ENCODE measurements around the gene RARA.

RARA gene

DNA sequence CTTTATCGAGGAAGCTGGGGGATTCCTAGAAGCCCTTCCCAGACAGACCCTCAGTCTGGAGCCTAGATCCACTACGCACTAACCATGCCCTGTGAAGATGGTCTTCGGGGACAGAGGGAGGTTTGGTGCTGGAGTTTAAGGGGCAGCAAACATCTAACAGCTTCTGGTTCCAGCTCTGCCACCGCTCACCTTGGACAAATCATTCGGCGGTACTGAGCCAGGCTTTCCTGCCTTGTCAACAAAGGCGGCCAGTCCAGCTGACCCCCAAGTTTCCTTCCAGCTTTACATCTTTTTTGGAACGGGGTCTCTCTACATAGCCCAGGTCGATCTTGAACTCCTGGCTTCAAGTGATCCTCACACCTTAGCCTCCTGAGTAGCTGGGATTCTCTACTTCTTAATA lies 55.9 kb downstream of the RARA start:
- Histone ChIP-seq H3K4me3 (ENCODE audit: low read depth, low read length) (no peak overlapping the region), H3K4me1 (ENCODE audit: control insufficient read depth, insufficient read depth, low read length) (no peaks in the 10 kb centered on the region), H3K9me3 (ENCODE audit: control insufficient read depth, insufficient read depth, low read depth, low read length) (no peaks in the 10 kb centered on the region), H3K27ac (ENCODE audit: extremely low read depth, low read depth, low read length) (no peak overlapping the region), H3K36me3 (ENCODE audit: control insufficient read depth in 2 of 2, insufficient read depth in 1 of 2, low read length in 2 of 2) (no peaks in the 10 kb centered on the region; a peak in 1 of 3 replicates)
- CTCF ChIA-PET = interaction anchor here (0.5 to 16.1 kb wide), 14 partner anchors 10 to 521 kb away, joined by 3 to 453 read pairs (median 4); partner anchors contain the start of gene RARA
- POLR2A ChIA-PET = interaction anchor here (0.5 to 1.7 kb wide), 10 partner anchors 19 to 1350 kb away, joined by 3 to 10 read pairs (median 4); partner anchors contain the start of gene TOP2A
- TF ChIP-seq, protein P1, sequence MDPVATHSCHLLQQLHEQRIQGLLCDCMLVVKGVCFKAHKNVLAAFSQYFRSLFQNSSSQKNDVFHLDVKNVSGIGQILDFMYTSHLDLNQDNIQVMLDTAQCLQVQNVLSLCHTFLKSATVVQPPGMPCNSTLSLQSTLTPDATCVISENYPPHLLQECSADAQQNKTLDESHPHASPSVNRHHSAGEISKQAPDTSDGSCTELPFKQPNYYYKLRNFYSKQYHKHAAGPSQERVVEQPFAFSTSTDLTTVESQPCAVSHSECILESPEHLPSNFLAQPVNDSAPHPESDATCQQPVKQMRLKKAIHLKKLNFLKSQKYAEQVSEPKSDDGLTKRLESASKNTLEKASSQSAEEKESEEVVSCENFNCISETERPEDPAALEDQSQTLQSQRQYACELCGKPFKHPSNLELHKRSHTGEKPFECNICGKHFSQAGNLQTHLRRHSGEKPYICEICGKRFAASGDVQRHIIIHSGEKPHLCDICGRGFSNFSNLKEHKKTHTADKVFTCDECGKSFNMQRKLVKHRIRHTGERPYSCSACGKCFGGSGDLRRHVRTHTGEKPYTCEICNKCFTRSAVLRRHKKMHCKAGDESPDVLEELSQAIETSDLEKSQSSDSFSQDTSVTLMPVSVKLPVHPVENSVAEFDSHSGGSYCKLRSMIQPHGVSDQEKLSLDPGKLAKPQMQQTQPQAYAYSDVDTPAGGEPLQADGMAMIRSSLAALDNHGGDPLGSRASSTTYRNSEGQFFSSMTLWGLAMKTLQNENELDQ (tag by site-specific recombination; IDR thresholded peaks at IDR 0.05; ENCODE audit: low read depth) = no peak
- TF ChIP-seq ZEB2 (tag by site-specific recombination; IDR thresholded peaks at IDR 0.05) = no peak
- TF ChIP-seq ZIC2 (tag by site-specific recombination; IDR thresholded peaks at IDR 0.05) = no peak
- TF ChIP-seq GLIS1 (tag by site-specific recombination; IDR thresholded peaks at IDR 0.05) = no peak
- no peak for TF ChIP-seq ZNF211 (tag by site-specific recombination; IDR thresholded peaks at IDR 0.05; ENCODE audit: low read depth)
- TF ChIP-seq, protein P2, sequence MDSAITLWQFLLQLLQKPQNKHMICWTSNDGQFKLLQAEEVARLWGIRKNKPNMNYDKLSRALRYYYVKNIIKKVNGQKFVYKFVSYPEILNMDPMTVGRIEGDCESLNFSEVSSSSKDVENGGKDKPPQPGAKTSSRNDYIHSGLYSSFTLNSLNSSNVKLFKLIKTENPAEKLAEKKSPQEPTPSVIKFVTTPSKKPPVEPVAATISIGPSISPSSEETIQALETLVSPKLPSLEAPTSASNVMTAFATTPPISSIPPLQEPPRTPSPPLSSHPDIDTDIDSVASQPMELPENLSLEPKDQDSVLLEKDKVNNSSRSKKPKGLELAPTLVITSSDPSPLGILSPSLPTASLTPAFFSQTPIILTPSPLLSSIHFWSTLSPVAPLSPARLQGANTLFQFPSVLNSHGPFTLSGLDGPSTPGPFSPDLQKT (IDR thresholded peaks at IDR 0.05; ENCODE audit: borderline replicate concordance, low read depth, low read length) = no peak
- no peak for TF ChIP-seq ZNF610 (tag by site-specific recombination; IDR thresholded peaks at IDR 0.05; ENCODE audit: borderline replicate concordance)
- no peak for TF ChIP-seq ZNF548 (tag by site-specific recombination; IDR thresholded peaks at IDR 0.05)
- TF ChIP-seq IKZF3 (tag by site-specific recombination; IDR thresholded peaks at IDR 0.05) = no peak

GRCh38 chr17:40366076-40366860 lies 57.3 kb downstream of the RARA start:
- Histone ChIP-seq H3K4me1 (ENCODE audit: control insufficient read depth, insufficient read depth, low read length) (no peaks in the 10 kb centered on the region), H3K27ac (ENCODE audit: extremely low read depth, low read depth, low read length) (no peak overlapping the region), H3K4me3 (ENCODE audit: low read depth, low read length) (no peak overlapping the region), H3K9me3 (ENCODE audit: control insufficient read depth, insufficient read depth, low read depth, low read length) (no peaks in the 10 kb centered on the region), H3K36me3 (ENCODE audit: control insufficient read depth in 2 of 2, insufficient read depth in 1 of 2, low read length in 2 of 2) (no peaks in the 10 kb centered on the region; a peak in 1 of 3 replicates)
- CTCF ChIA-PET = interaction anchor here (0.6 to 16.1 kb wide), 15 partner anchors 11 to 1299 kb away, joined by 3 to 453 read pairs (median 5); partner anchors contain the start of gene RARA
- TF ChIP-seq YY2 (tag by site-specific recombination; IDR thresholded peaks at IDR 0.05) (no peak), ZNF416 (tag by site-specific recombination; IDR thresholded peaks at IDR 0.05) (no peak), SP2 (tag by site-specific recombination; IDR thresholded peaks at IDR 0.05) (no peak), BCL6B (tag by site-specific recombination; IDR thresholded peaks at IDR 0.05) (no peak)
- POLR2A ChIA-PET = interaction anchor here (0.6 to 1.7 kb wide), 4 partner anchors 43 to 136 kb away, joined by 3 to 9 read pairs (median 3); partner anchors contain the start of gene TOP2A

DNA sequence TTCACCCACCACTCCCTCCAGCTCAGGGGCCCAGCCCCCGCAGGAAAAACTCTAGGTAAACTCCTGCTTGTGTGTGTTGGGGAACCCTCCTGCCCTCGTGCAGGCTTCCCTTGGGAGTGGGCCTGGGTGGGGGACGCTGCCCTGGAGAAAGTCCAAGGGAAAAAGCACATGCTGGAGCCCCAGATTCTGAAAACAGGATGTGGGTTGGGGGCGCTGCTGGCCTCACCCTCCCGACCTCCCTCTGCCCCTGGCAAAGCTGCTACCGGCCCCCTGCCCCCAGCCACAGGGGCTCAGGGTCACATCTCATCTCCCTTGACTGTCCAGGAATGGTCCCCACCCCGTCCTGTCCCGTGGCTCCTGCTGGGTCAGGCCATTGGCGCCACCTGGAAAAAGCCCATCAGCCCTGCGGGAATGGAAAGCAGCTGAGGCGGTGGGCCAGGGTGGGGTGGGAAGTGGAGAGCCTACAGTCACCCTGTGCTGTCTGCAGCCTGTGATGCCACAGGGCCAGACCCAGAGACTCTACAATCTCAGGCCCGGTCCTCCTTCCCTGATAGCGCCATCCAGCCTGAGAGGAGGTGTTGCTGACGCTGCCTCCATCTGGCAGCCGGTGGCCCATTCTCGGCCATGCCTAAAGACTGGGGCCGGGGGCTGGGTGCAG lies 58.0 kb downstream of the RARA start:
- Histone ChIP-seq H3K9me3 (ENCODE audit: control insufficient read depth, insufficient read depth, low read depth, low read length) (no peaks in the 10 kb centered on the region), H3K27ac (ENCODE audit: extremely low read depth, low read depth, low read length) (no peak overlapping the region), H3K36me3 (ENCODE audit: control insufficient read depth in 2 of 2, insufficient read depth in 1 of 2, low read length in 2 of 2) (no peaks in the 10 kb centered on the region; a peak in 1 of 3 replicates), H3K4me3 (ENCODE audit: low read depth, low read length) (no peak overlapping the region), H3K4me1 (ENCODE audit: control insufficient read depth, insufficient read depth, low read length) (no peaks in the 10 kb centered on the region)
- CTCF ChIA-PET = interaction anchor here (1.2 to 1.9 kb wide), 2 partner anchors 83 to 193 kb away, joined by 4 to 6 read pairs; no protein-coding TSS in a partner anchor
- POLR2A ChIA-PET = interaction anchor here (0.6 to 1.7 kb wide), 2 partner anchors 48 to 51 kb away, joined by 3 to 9 read pairs; partner anchors contain the start of gene TOP2A
- no peak for TF ChIP-seq ZSCAN23 (tag by site-specific recombination; IDR thresholded peaks at IDR 0.05)
